Measurements from ENCODE around the gene MYO1D. TPM values are rescaled to one million over a fixed set of nuclear protein-coding genes. Genes with fewer than 3 reads are reported as not detected.

Gene MYO1D
- total and polyA plus RNA-seq, 2 donors (not counting 3 experiments of a cell fraction or from before 2014, with no cell fraction given) = 37.8 to 85.5 TPM

DNA sequence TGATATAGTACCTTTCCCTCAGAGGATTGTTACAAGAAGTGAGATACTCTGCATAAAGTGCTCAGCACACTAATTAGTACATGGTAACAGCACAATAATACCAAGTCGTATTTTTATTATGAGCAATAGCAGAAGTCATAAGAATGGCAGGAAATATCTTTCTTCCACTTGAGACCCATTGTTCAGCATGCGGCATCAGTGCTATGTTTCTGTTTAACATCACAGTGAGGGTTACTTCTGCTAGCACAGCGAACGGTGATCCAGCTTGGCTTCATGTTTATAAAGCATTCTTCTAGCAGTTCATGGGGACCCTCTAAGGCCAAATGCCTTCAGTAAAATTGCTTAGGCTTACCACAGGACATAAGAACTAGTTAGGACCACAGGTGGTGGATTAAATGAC is 83.1 kb downstream of the MYO1D start:
- dilution Hi-C loops (cut with MboI; ENCODE audit: extremely low pct_ligation_motif_present, low sequenced_read_pairs) = no loop called here
- POLR2A ChIA-PET = no interaction called here
- H4K20me1 ChIP-seq (replicated peaks; ENCODE audit: control insufficient read depth, extremely low read depth, insufficient read depth, low read length) = no peaks in the 10 kb centered on the region
- H3K9me3 ChIP-seq (replicated peaks; ENCODE audit: control insufficient read depth, insufficient read depth, low read length) = no peaks in the 10 kb centered on the region
- TF ChIP-seq, protein P1, sequence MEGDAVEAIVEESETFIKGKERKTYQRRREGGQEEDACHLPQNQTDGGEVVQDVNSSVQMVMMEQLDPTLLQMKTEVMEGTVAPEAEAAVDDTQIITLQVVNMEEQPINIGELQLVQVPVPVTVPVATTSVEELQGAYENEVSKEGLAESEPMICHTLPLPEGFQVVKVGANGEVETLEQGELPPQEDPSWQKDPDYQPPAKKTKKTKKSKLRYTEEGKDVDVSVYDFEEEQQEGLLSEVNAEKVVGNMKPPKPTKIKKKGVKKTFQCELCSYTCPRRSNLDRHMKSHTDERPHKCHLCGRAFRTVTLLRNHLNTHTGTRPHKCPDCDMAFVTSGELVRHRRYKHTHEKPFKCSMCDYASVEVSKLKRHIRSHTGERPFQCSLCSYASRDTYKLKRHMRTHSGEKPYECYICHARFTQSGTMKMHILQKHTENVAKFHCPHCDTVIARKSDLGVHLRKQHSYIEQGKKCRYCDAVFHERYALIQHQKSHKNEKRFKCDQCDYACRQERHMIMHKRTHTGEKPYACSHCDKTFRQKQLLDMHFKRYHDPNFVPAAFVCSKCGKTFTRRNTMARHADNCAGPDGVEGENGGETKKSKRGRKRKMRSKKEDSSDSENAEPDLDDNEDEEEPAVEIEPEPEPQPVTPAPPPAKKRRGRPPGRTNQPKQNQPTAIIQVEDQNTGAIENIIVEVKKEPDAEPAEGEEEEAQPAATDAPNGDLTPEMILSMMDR (IDR thresholded peaks at IDR 0.05; ENCODE audit: extremely low read depth in 1 of 2, insufficient read depth in 1 of 2, low read depth in 1 of 2, low read length in 2 of 2) = no peak
- TF ChIP-seq FOS (IDR thresholded peaks at IDR 0.05; ENCODE audit: borderline replicate concordance, insufficient read depth, low read length) (peak; percentile 29), JUN (IDR thresholded peaks at IDR 0.05; ENCODE audit: borderline replicate concordance, insufficient read depth, insufficient read length, low read depth) (peak; percentile 38), MYC (IDR thresholded peaks at IDR 0.05; ENCODE audit: low read depth, low read length) (peak; percentile 36)
- H2AFZ ChIP-seq (ENCODE audit: low read depth, low read length) = peak overlapping the region; percentile 0
- peaks cover 49% of the 10 kb centered on the region for H3K4me1 ChIP-seq (ENCODE audit: control insufficient read depth, extremely low read depth, insufficient read depth, low read length)
- no peaks in the 10 kb centered on the region for H3K36me3 ChIP-seq (ENCODE audit: control insufficient read depth in 2 of 2, extremely low read depth in 1 of 2, insufficient read depth in 2 of 2, low read length in 2 of 2)
- no peaks in the 10 kb centered on the region for H3K9me1 ChIP-seq (replicated peaks; ENCODE audit: control insufficient read depth, extremely low read depth, insufficient read depth, low read length)
- FAIRE-seq = peak; percentile 97
- H3K4me2 ChIP-seq (ENCODE audit: insufficient read depth, low read length) = peak overlapping the region; percentile 65
- H3K79me2 ChIP-seq (ENCODE audit: control insufficient read depth, insufficient read depth, low read length) = peaks cover 8% of the 10 kb centered on the region
- H3K9ac ChIP-seq (replicated peaks; ENCODE audit: extremely low read depth, insufficient read depth, low read length) = peak overlapping the region; percentile 47
- peak; percentile 84 for DNase-seq (ENCODE audit: low read depth, low spot score)
- H3K4me3 ChIP-seq (replicated peaks in 1 of 3; ENCODE audit: insufficient read depth in 1 of 3, low read depth in 1 of 3, low read length in 3 of 3) = no peak overlapping the region
- H3K27ac ChIP-seq (ENCODE audit: insufficient read depth, low read depth, low read length) = peak overlapping the region; percentile 92
- intact Hi-C loops (cut with micrococcal nuclease) = loop anchor here (2.0 kb wide), 1 partner anchor 61 kb away; no protein-coding TSS in a partner anchor
- BruUV-seq (replicated peaks) = no TSS peak
- H3K27me3 ChIP-seq (ENCODE audit: control insufficient read depth in 2 of 2, insufficient read depth in 2 of 2, low read length in 2 of 2) = no peaks in the 10 kb centered on the region
- CTCF ChIA-PET = interaction anchor here (0.7 to 6.7 kb wide), 10 partner anchors 9 to 205 kb away, joined by 3 to 117 read pairs (median 4); partner anchors contain the start of gene MYO1D

DNA sequence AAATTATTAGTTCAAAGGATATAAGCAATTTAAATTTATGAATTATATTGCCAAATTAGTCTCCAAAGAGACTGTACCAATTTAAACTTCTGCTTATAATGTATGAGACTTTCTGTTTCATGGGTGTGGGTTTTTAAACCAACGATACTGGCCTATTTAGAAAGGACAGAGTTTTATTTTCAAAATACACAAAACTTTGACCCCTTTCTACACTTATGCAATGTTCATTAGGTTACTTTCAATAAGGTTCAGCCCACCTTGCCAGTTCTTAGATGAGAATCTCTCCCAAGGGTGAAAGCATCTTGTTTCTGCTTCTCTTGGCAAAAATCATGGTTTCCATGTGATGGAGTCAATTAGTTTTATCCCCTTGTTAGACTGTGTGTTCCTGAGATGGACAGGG is 84.7 kb downstream of the MYO1D start:
- Histone ChIP-seq H3K9ac (replicated peaks; ENCODE audit: extremely low read depth, insufficient read depth, low read length) (no peak overlapping the region), H3K79me2 (ENCODE audit: control insufficient read depth, insufficient read depth, low read length) (no peaks in the 10 kb centered on the region), H4K20me1 (replicated peaks; ENCODE audit: control insufficient read depth, extremely low read depth, insufficient read depth, low read length) (no peaks in the 10 kb centered on the region), H3K4me3 (replicated peaks in 1 of 3; ENCODE audit: insufficient read depth in 1 of 3, low read depth in 1 of 3, low read length in 3 of 3) (no peak overlapping the region), H3K4me1 (ENCODE audit: control insufficient read depth, extremely low read depth, insufficient read depth, low read length) (peaks cover 36% of the 10 kb centered on the region), H3K9me3 (replicated peaks; ENCODE audit: control insufficient read depth, insufficient read depth, low read length) (no peaks in the 10 kb centered on the region), H3K27me3 (ENCODE audit: control insufficient read depth in 2 of 2, insufficient read depth in 2 of 2, low read length in 2 of 2) (no peaks in the 10 kb centered on the region), H3K27ac (ENCODE audit: insufficient read depth, low read depth, low read length) (no peak overlapping the region), H3K36me3 (ENCODE audit: control insufficient read depth in 2 of 2, extremely low read depth in 1 of 2, insufficient read depth in 2 of 2, low read length in 2 of 2) (no peaks in the 10 kb centered on the region), H3K4me2 (ENCODE audit: insufficient read depth, low read length) (no peak overlapping the region), H3K9me1 (replicated peaks; ENCODE audit: control insufficient read depth, extremely low read depth, insufficient read depth, low read length) (no peaks in the 10 kb centered on the region), H2AFZ (ENCODE audit: low read depth, low read length) (no peak overlapping the region)
- no peak for DNase-seq (ENCODE audit: low read depth, low spot score)
- POLR2A ChIA-PET = no interaction called here
- FAIRE-seq = no peak
- CTCF ChIA-PET = interaction anchor here (1.3 to 6.7 kb wide), 3 partner anchors 9 to 85 kb away, joined by 3 to 117 read pairs (median 41); partner anchors contain the start of gene MYO1D
- BruUV-seq (replicated peaks) = no TSS peak
- TF ChIP-seq, protein P1 (IDR thresholded peaks at IDR 0.05; ENCODE audit: extremely low read depth in 1 of 2, insufficient read depth in 1 of 2, low read depth in 1 of 2, low read length in 2 of 2) = no peak
- TF ChIP-seq, protein P2, sequence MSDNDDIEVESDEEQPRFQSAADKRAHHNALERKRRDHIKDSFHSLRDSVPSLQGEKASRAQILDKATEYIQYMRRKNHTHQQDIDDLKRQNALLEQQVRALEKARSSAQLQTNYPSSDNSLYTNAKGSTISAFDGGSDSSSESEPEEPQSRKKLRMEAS (IDR thresholded peaks at IDR 0.05; ENCODE audit: insufficient read depth, insufficient read length) = no peak
- no peak for TF ChIP-seq FOS (IDR thresholded peaks at IDR 0.05; ENCODE audit: borderline replicate concordance, insufficient read depth, low read length)
- no peak for TF ChIP-seq POLR2A (IDR thresholded peaks at IDR 0.05; ENCODE audit: low read depth, low read length)
- dilution Hi-C loops (cut with MboI; ENCODE audit: extremely low pct_ligation_motif_present, low sequenced_read_pairs) (no loop called here), intact Hi-C loops (cut with micrococcal nuclease) (no loop called here)
